HG02870 (cell line): ENCODE measurements around the gene PTPRD.
A peak's percentile ranks its signal among the peaks of the same experiment; 100 is the strongest.

ENCODE experiments used
- ATAC-seq: cut with Tn5 transposase; IDR thresholded peaks from one replicate; pipeline ENCODE4 v1.9.1; 2021; ENCODE audit warnings: mild to moderate bottlenecking, moderate library complexity; ENCODE audit not compliant: unreplicated experiment

PTPRD gene

DNA sequence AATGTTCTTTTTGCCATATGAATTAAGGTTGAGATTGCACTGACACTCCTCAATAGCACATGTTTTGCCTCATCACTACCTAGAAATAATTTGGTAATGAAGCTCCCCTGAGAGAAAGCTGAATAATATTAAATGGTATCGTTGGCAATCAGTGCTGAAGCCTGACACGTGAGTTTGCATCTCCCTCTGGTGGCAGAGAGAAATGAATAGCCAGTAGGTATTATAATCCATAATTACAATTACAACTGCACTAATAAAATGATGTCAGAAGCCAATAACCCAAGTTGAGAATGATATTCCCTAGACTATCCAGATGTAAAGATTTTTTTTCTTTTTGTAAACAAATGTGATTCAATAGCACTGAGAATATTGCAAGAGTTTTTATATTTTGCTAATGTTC lies 700.3 kb downstream of the PTPRD start:
- ATAC-seq = no peak

DNA sequence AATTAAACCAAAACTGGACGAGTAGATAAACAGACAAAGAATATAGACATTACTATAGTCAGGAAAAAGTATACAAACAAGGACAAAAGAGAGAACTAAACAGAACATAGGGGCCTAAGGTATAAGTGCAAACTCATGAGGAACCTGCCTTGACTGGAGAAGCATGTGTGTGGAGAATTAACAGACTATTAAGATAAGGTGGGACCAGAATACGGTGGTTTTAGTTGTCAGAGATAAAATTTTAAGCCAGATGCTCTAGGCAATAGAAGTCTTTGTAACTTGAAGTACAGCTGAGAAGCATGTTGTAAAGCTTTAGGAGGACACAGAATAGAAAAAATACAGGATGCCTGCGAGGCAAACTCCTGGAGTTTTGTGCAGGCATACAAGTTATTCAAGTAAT lies 707.1 kb downstream of the PTPRD start:
- no peak for ATAC-seq

- no peak for ATAC-seq
Observed at GRCh38 chr9:9904041-9904440, 708.8 kb downstream of the PTPRD start.

DNA sequence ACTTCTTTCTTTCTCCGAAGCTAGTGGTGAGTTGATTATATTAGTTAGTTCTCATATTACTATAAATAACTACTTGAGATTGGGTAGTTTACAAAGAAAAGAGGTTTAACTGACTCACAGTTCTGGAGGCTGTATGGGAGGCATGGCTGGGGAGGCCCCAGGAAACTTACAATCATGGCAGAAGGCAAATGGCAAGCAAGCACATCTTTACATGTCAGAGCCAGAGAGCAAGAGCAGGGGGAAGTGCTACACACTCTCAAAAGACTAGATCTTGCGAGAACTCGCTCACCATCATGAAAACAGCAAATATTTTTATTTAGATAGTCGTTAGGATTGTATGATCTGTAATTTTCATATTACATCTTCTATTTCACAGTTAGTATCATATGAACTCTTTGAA lies 711.2 kb downstream of the PTPRD start:
- ATAC-seq = no peak

DNA sequence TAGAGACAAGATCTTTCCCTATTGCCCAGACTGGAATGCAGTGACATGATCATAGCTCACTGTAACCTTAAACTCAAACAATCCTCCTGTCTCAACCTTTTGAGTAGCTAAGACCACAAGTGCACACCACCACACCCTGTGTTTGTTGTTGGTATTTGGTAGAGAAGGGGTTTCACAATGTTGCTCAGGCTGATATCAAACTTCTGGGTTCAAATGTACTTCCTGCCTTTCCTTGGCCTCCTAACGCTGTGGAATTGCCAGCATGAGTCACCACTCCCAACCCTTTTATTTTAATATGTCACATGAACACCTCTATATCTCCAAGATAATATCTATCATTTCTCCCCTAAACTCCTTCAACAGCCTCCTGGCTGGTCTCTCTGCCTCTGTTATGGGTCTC lies 719.0 kb downstream of the PTPRD start:
- ATAC-seq = no peak

GRCh38 chr9:9892217-9892616 lies 720.6 kb downstream of the PTPRD start:
- no peak for ATAC-seq

DNA sequence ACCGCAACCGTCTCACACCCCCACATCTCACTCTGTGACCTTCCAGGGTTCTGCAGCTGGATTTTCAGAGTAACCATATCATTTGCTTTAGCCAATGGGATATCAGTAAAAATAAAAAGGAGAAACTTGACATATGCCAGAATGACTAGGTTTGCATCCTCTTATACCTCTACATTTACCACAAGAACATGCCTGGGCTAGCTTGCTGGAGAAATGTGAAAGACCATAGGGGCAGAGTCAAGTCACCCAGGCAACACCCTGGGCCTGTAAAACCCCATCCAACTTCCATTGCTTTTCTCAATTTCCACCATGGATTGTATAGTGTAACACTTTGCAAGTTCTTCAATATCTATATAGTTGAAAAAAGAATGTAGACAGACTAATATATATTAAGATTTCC lies 731.1 kb downstream of the PTPRD start:
- no peak for ATAC-seq

GRCh38 chr9:9874270-9874669 lies 738.5 kb downstream of the PTPRD start:
- ATAC-seq = no peak

DNA sequence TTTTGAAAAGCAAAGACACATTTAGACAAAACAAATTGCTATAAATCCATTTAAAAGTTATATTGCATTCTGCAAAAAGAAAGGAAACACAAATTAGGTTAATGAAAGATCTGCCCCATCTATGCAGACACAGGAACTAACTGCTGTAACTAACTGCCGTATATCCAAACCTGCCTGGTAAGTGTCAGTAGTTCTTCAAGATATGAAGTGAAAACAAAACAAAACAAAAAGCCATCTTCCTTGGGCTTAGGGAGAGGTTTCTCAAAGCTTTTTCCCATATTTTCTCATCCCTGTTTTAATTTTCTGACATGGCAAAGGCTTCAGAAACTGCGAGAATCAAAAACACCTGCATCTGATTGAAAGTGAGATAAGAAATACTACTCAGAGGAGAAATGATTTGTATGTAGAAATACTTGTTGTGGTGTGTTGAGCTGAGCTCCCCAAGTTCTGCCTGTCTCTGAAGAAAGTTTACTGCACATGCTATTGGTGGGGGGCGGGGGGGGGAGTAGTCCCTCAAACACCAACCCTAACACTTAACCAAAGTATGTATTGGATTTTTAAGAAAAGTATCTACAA lies 750.5 kb downstream of the PTPRD start:
- no peak for ATAC-seq

GRCh38 chr9:9855177-9856078 lies 757.4 kb downstream of the PTPRD start:
- no peak for ATAC-seq

DNA sequence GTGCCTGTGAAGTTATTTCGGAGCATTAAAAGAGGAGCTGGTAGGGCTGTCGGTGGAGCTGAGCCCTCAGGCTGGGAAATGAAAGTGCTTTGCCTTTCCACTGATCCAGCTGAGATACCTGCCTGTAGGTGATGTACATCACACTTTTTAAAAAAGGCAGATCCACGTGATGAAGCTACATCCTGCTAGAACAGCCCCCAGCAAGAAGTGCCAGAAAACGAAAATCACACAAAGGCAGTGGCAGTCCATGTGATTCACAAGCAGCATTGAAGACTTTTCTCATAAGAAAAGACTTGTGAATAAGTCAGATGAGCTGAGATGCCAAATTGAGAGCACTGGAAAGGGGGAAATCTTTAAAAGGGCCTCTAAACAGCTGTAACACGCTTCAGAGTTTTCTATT lies 765.1 kb downstream of the PTPRD start:
- no peak for ATAC-seq

DNA sequence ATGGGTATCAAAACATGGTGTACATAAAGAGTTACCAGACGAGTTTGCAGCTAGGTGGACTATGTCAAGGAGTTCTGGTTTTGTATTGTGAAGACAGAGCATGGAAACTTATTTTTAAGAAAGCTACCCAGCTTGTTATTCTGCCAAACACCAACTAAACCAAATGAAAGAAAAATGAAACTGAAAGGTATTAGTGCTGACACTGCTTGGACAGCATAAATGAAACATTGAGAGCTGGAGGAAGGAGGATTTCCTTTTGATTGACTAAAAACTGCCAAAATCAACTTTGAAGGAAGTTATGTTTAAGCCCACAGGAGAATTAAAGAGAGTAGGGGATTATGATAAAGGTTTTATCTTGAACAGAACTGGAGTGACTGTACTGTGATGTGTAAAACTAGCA lies 766.2 kb downstream of the PTPRD start:
- peak; percentile 72 for ATAC-seq

DNA sequence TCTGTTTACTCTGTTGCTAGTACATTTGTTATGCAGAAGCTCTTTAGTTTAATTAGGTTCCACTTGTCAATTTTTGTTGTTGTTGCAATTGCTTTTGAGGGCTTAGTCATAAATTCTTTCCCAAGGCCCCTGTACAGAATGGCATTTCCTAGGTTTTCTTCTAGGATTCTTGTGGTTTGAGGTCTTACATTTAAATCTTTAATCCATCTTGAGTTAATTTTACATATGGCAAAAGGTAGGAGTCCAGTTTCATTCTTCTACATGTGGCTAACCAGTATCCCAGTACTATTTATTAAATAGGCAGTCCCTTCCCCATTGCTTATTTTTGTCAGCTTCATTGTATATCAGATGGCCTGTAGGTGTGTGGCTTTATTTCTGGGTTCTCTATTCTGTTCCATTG lies 792.4 kb downstream of the PTPRD start:
- ATAC-seq = no peak

- ATAC-seq = no peak
Observed at GRCh38 chr9:9819886-9820285, 792.9 kb downstream of the PTPRD start.

- ATAC-seq = no peak
Observed at GRCh38 chr9:9817176-9817575, 795.6 kb downstream of the PTPRD start.

- no peak for ATAC-seq
Observed at GRCh38 chr9:9804109-9804508, 808.7 kb downstream of the PTPRD start.

DNA sequence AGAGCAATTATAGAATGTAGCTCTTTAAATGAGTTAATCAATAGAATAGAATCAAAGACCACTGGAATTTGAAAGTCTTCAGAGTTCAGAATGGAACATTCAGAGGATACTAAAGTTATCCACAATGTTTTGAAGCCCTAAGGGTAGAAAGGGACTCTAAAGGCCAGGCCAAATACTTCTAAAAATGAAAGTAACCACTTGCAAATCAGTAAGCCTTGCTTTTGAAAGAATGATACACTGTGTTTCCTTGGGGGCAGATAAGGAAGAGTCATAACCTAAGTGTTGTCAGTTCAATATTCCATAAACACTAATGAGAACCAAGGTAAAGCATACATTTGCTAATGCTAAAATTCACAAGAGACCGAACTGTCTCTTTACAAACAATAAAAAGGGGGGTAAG lies 813.5 kb downstream of the PTPRD start:
- peak; percentile 49 for ATAC-seq

- ATAC-seq = peak; percentile 72
Observed at GRCh38 chr9:9792144-9792857, 820.5 kb downstream of the PTPRD start.

GRCh38 chr9:9791611-9792010 lies 821.2 kb downstream of the PTPRD start:
- ATAC-seq = no peak

DNA sequence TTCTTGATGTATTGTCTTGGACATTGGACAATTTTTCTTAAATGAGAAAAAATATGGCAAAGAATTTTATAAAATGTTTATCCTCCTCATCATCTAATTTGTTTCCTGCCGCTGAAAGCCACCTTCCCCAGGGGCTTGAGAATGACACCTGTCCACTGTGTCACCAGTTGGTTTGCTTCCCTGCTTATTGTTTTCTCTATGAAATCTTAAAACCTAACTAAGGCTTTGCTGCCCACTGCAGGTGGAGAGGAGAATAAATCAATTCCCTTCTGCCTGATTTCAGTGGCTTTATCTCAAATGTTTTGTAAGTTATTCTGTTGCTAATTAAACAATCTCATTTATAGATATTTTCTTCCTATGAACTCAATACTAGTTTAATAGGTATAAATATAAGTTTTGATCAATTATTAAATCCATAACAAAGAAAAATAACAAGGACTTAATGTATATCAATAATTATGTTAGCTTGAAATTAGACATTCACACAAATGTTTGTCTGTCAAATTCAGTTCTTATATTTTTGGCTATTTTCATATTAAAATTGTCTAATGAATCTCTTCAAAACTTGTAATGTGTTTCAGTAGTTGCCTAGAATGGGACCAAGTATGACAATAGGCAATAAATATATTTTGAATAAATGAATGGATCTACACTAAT lies 822.5 kb downstream of the PTPRD start:
- peak; percentile 76 for ATAC-seq

- ATAC-seq = no peak
Observed at GRCh38 chr9:9783711-9784110, 829.1 kb downstream of the PTPRD start.
